ENCODE measurements around the gene GET4.
"Not testable (repeated sequence)": the region's sequence is repeated elsewhere in the genome, so short reads cannot be mapped to it uniquely, and the experiment has no call there.

GET4 gene

DNA sequence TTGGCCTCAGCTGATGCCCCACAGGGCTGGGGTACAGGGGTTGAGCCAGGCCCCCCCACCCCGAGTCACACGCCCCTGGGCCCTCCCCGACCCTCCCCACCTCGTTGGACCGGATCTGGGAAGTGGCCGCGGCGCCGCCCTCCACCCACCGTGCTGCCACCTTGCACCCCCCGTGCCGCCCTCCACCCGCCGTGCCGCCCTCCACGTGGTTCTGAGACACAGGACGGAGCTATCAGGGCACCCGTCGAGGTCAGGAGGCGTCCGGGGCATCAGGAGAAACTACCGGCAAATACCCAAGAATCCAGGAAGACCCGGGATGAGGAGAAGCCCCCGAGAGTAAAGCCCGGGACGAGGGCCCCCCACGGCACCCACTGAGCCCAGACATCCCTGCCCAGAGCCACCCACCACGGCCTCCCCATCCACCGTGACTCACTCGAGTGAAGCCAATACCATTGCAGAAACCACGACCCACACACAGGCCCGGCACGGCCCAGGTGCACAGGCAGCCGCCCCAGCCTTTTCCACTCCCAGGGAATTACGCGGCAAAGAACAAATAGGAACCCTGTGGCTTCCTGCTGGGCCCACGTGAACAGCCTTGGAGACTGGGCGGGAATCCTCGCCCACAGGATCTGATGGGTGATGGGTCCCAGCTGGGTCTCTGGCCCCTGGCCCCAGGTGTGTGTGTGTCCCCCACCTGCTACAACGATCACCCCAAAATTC, 44.2 kb downstream of the GET4 start:
- no peak overlapping the region for H3K27ac Mint-ChIP-seq
- no peak overlapping the region for H3K4me3 Mint-ChIP-seq
- H3K36me3 Mint-ChIP-seq (ENCODE audit: low read depth): peaks cover 76% of the 10 kb centered on the region
- peaks cover 79% of the 10 kb centered on the region for H3K4me1 Mint-ChIP-seq (ENCODE audit: low read depth)
- peaks cover 9% of the 10 kb centered on the region for H3K27me3 Mint-ChIP-seq
- H3K9me3 Mint-ChIP-seq: no peaks in the 10 kb centered on the region
- intact Hi-C loops (cut with micrococcal nuclease): loop anchor here (10.0 kb wide), 1 partner anchor 144 kb away; no protein-coding TSS in a partner anchor

- peaks cover 79% of the 10 kb centered on the region for H3K4me1 Mint-ChIP-seq (ENCODE audit: low read depth)
- peaks cover 76% of the 10 kb centered on the region for H3K36me3 Mint-ChIP-seq (ENCODE audit: low read depth)
Measured at GRCh38 chr7:921071-921461, 44.7 kb downstream of the GET4 start.

GRCh38 chr7:921581-922333, 45.4 kb downstream of the GET4 start:
- peak overlapping the region; percentile 79 for H3K27ac Mint-ChIP-seq
- intact Hi-C loops (cut with micrococcal nuclease): loop anchor here (1.0 to 10.0 kb wide), 2 partner anchors 11 to 143 kb away; no protein-coding TSS in a partner anchor
- peaks cover 77% of the 10 kb centered on the region for H3K36me3 Mint-ChIP-seq (ENCODE audit: low read depth)
- no peaks in the 10 kb centered on the region for H3K9me3 Mint-ChIP-seq
- peaks cover 79% of the 10 kb centered on the region for H3K4me1 Mint-ChIP-seq (ENCODE audit: low read depth)
- peaks cover 6% of the 10 kb centered on the region for H3K27me3 Mint-ChIP-seq
- no peak overlapping the region for H3K4me3 Mint-ChIP-seq

More at GRCh38 chr7:921071-921461, 44.7 kb downstream of the GET4 start:
- H3K4me3 Mint-ChIP-seq: no peak overlapping the region
- intact Hi-C loops (cut with micrococcal nuclease): loop anchor here (10.0 kb wide), 1 partner anchor 144 kb away; no protein-coding TSS in a partner anchor
- no peak overlapping the region for H3K27ac Mint-ChIP-seq
- H3K9me3 Mint-ChIP-seq: no peaks in the 10 kb centered on the region
- peaks cover 9% of the 10 kb centered on the region for H3K27me3 Mint-ChIP-seq

DNA sequence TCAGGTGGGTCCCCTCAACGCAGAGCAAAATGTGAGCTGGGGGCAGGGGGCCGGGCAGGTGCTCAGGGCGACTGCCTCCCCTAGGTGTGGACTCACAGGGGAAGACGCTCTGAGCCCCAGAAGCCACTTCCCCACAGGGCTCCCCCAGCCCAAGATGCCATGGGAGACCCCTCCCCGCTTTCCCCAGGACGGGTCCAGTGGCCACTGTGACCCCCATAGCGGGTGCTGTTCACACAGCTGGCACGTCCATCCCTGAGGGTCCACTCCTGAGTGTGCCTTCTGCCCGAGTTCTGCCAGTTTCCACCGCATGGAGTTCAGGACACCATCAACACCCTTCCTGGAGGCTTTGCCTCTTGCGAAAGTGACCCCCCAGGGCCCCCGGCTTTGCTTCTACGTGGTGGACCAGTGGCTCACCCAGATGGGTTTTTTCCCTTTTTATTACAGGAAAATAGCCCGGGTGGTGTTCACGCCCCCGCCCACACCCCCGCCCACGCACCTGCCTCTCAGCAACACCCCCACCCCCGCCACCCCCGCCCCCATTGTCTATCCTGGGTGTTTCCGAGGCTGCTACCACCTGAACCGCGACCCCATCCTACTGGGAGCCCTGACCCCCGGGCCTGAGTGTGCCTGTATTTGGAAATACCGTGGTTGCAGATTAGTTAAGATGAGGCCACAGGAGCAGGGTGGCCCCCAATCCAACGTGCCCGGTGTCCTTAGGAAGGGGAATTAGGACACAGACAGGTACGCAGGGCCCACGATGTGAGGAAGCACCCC, 46.2 kb downstream of the GET4 start:
- no peaks in the 10 kb centered on the region for H3K9me3 Mint-ChIP-seq
- H3K4me3 Mint-ChIP-seq: peak overlapping the region; percentile 51
- peaks cover 86% of the 10 kb centered on the region for H3K4me1 Mint-ChIP-seq (ENCODE audit: low read depth)
- H3K27ac Mint-ChIP-seq: peak overlapping the region; percentile 79
- H3K36me3 Mint-ChIP-seq (ENCODE audit: low read depth): peaks cover 81% of the 10 kb centered on the region
- intact Hi-C loops (cut with micrococcal nuclease): loop anchor here (1.0 to 10.0 kb wide), 2 partner anchors 12 to 142 kb away; no protein-coding TSS in a partner anchor
- peaks cover 6% of the 10 kb centered on the region for H3K27me3 Mint-ChIP-seq

GRCh38 chr7:923108-924041, 47.0 kb downstream of the GET4 start:
- H3K4me3 Mint-ChIP-seq: peak overlapping the region; percentile 51
- peak overlapping the region; percentile 79 for H3K27ac Mint-ChIP-seq
- peaks cover 3% of the 10 kb centered on the region for H3K27me3 Mint-ChIP-seq
- H3K4me1 Mint-ChIP-seq (ENCODE audit: low read depth): peaks cover 86% of the 10 kb centered on the region
- intact Hi-C loops (cut with micrococcal nuclease): loop anchor here (10.0 kb wide), 1 partner anchor 141 kb away; no protein-coding TSS in a partner anchor
- H3K36me3 Mint-ChIP-seq (ENCODE audit: low read depth): peaks cover 73% of the 10 kb centered on the region
- no peaks in the 10 kb centered on the region for H3K9me3 Mint-ChIP-seq

DNA sequence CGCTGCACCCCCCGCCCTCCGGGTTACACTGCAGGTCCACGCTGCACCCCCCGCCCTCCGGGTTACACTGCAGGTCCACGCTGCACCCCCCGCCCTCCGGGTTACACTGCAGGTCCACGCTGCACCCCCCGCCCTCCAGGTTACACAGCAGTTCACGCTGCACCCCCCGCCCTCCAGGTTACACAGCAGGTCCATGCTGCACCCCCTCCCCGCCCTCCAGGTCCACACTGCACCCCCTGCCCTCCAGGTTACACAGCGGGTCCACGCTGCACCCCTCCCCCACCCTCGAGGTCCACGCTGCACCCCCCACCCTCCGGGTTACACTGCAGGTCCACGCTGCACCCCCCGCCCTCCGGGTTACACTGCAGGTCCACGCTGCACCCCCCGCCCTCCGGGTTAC, 47.7 kb downstream of the GET4 start:
- peaks cover 72% of the 10 kb centered on the region for H3K36me3 Mint-ChIP-seq (ENCODE audit: low read depth)
- H3K9me3 Mint-ChIP-seq, H3K27me3 Mint-ChIP-seq, H3K4me3 Mint-ChIP-seq: not testable (repeated sequence)
- intact Hi-C loops (cut with micrococcal nuclease): loop anchor here (10.0 kb wide), 1 partner anchor 141 kb away; no protein-coding TSS in a partner anchor
- H3K4me1 Mint-ChIP-seq (ENCODE audit: low read depth): peaks cover 88% of the 10 kb centered on the region
- peak overlapping the region; percentile 80 for H3K27ac Mint-ChIP-seq

- Mint-ChIP-seq H3K27ac (peak overlapping the region; percentile 80), H3K4me1 (ENCODE audit: low read depth) (peaks cover 89% of the 10 kb centered on the region), H3K4me3 (peak overlapping the region; percentile 51)
Measured at GRCh38 chr7:924541-925231, 48.3 kb downstream of the GET4 start.

DNA sequence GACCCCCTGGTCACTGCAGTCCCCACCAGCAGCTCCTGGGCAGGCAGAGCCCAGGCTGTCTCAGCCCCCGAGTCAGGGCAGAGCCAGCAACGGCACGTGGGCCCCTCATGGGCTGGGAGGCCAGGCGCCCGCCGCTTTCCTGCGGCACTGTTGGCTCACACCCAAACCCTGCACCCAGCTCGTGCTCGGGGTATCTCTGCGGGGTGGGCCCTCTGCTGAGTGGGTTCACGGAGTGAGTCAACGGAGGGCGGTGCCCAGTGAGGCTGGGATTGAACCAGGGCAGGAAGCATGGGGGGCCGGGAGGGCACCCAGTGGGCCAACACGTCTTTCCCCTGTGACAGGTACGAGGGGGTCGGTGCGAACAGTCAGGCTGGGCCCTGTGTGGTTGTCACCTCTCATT, 49.2 kb downstream of the GET4 start:
- Mint-ChIP-seq H3K9me3 (no peaks in the 10 kb centered on the region), H3K4me1 (ENCODE audit: low read depth) (peaks cover 90% of the 10 kb centered on the region), H3K27me3 (peaks cover 2% of the 10 kb centered on the region), H3K4me3 (no peak overlapping the region), H3K27ac (peak overlapping the region; percentile 69), H3K36me3 (ENCODE audit: low read depth) (peaks cover 71% of the 10 kb centered on the region)
- intact Hi-C loops (cut with micrococcal nuclease): loop anchor here (10.0 kb wide), 1 partner anchor 139 kb away; no protein-coding TSS in a partner anchor

More at GRCh38 chr7:924541-925231, 48.3 kb downstream of the GET4 start:
- H3K9me3 Mint-ChIP-seq: no peaks in the 10 kb centered on the region
- peaks cover 2% of the 10 kb centered on the region for H3K27me3 Mint-ChIP-seq
- peaks cover 72% of the 10 kb centered on the region for H3K36me3 Mint-ChIP-seq (ENCODE audit: low read depth)
- intact Hi-C loops (cut with micrococcal nuclease): loop anchor here (10.0 kb wide), 1 partner anchor 140 kb away; no protein-coding TSS in a partner anchor

DNA sequence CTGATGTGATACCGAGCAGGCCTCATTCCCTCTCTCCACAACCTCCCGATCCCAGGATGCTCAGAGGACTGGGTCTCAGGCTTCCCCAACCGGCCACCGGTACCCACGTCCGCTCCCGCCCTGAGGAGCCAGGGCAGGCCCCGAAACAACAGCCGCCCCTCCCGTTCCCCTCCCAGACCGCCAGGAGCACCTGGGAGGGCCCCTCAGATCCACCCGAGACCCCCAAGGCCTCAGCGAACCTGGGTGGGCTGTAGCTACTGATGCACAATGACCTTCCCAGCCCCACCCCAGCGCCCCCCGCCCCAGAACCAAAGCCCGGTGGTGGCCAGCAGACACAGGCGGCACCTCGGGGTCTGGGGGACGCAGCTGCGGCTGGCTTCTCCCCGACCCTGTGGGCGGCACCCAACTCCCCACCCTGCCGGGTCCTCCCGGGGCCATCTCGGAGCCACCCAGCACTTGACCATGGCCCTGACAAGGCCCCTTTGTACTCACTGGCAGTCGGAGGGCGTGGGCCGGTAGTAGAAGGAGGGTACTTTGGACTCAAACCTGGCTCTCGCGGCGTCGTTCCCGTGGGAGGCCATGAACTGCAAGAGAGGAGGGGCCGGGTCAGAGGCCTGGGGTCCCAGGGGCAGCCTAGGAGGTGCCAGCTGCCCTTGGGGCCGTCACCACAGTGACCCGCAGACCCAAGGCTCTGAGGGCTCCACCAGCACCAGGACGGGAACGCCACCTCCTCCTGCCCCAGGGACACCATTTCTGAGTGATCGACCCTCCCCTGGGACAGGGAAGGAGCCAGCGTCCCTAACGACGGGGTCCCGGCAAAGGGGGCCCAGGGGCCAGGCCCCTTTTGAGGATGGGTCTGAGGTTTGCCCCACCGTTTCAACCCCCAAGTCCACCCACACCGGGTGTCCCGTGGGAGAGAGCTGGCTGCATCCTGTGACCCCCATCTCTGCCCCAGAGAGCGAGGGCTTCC, 50.0 kb downstream of the GET4 start:
- peaks cover 71% of the 10 kb centered on the region for H3K36me3 Mint-ChIP-seq (ENCODE audit: low read depth)
- H3K4me1 Mint-ChIP-seq (ENCODE audit: low read depth): peaks cover 90% of the 10 kb centered on the region
- intact Hi-C loops (cut with micrococcal nuclease): loop anchor here (10.0 kb wide), 1 partner anchor 138 kb away; no protein-coding TSS in a partner anchor
- peaks cover 6% of the 10 kb centered on the region for H3K27me3 Mint-ChIP-seq
- H3K4me3 Mint-ChIP-seq: no peak overlapping the region
- peak overlapping the region; percentile 69 for H3K27ac Mint-ChIP-seq
- H3K9me3 Mint-ChIP-seq: no peaks in the 10 kb centered on the region

DNA sequence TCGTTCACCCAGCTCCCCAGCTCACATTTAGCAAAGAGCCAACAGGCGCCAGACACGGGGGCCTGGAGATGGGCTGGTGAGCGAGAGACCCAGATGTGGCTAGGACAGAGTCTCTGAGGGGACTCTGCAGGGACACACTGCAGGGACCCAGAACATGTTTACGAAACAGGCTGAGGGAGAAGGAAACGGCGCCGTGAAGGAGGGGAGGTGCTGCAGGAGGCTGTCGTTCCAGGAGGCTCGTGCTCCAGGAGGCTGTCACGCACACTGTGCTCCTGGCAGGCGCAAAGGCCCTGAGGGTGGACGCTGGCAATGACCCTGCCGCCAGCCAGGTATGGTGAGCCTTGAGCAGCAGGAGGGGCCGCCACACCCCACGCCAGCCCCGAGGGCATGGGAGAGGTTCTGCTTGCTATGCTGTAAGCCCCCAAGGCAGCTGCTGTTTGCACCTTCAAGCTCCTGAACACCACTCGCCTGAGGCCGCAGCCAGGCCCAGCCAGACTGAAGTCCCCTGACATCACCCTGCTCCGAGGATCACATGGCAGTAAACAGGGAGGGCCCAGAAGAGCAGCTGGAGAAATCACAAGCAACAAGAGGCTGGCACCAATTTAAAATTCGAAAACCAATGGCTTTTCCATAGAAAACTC, 50.8 kb downstream of the GET4 start:
- Mint-ChIP-seq H3K9me3 (no peaks in the 10 kb centered on the region), H3K27ac (peak overlapping the region; percentile 8), H3K36me3 (ENCODE audit: low read depth) (peaks cover 74% of the 10 kb centered on the region), H3K4me1 (ENCODE audit: low read depth) (peaks cover 94% of the 10 kb centered on the region), H3K27me3 (peaks cover 5% of the 10 kb centered on the region), H3K4me3 (no peak overlapping the region)
- intact Hi-C loops (cut with micrococcal nuclease): loop anchor here (10.0 kb wide), 1 partner anchor 138 kb away; no protein-coding TSS in a partner anchor

DNA sequence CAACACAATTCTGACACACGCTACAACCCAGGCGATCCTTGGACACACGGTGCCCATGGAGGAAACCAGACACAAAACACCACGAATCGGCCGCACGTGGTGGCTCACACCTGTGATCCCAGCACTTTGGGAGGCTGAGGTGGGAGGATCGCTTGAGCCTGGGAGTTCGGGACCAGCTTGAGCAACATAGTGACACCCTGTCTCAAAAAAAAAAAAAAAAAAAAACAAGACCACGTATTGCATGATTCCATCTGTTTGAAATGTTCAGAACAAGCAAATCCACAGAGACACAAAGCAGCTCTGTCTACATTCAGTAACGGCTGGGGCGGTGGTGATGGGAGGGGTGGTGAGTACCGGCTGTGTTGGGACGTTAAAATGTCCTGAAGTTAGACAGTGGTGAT, 53.0 kb downstream of the GET4 start:
- Mint-ChIP-seq H3K27ac (peak overlapping the region; percentile 92), H3K27me3 (peaks cover 9% of the 10 kb centered on the region), H3K9me3 (no peaks in the 10 kb centered on the region), H3K4me1 (ENCODE audit: low read depth) (peaks cover 84% of the 10 kb centered on the region), H3K36me3 (ENCODE audit: low read depth) (peaks cover 80% of the 10 kb centered on the region), H3K4me3 (peak overlapping the region; percentile 68)
- intact Hi-C loops (cut with micrococcal nuclease): loop anchor here (10.0 kb wide), 1 partner anchor 135 kb away; no protein-coding TSS in a partner anchor
